ENCODE results near the gene MRPL49. TPM values are rescaled to one million over a fixed set of nuclear protein-coding genes. Genes with fewer than 3 reads are reported as not detected.
A peak's percentile ranks its signal among the peaks of the same experiment; 100 is the strongest.

Gene MRPL49
- total RNA-seq, 1 experiment from 2014 or later: 111 TPM

- H3K27ac ChIP-seq (ENCODE audit: low read length): no peak overlapping the region
- in situ Hi-C loops (cut with HindIII; ENCODE audit: low pct_unique_long_range_greater_than_20kb, low sequenced_read_pairs) (no loop called here), intact Hi-C loops (cut with micrococcal nuclease; ENCODE audit: unreplicated experiment) (loop anchor here (10.0 kb wide), 1 partner anchor 270 kb away; the partner anchor contains the start of gene CDC42BPG)
- H3K27me3 ChIP-seq (ENCODE audit: control insufficient read depth, insufficient read depth, low read length): no peaks in the 10 kb centered on the region
- BruUV-seq (replicated peaks): no TSS peak
- H3K4me3 ChIP-seq (ENCODE audit: low read depth in 2 of 2, low read length in 2 of 2): no peak overlapping the region
- no peaks in the 10 kb centered on the region for H3K9me3 ChIP-seq (ENCODE audit: control insufficient read depth, insufficient read depth, low read depth, low read length)
- ChIA-PET CTCF (no interaction called here), POLR2A (no interaction called here)
- peaks cover 30% of the 10 kb centered on the region for H3K4me1 ChIP-seq (ENCODE audit: control insufficient read depth, insufficient read depth, low read length)
- DNase-seq (ENCODE audit: low read depth, low spot score): no peak
- ATAC-seq: no peak
- TF ChIP-seq POLR2AphosphoS5 (IDR thresholded peaks at IDR 0.05; ENCODE audit: low read depth, low read length) (peak; percentile 46; the same call in 1 of the 2 replicates), CTCF (IDR thresholded peaks at IDR 0.05) (no peak)
- no peaks in the 10 kb centered on the region for H3K36me3 ChIP-seq (ENCODE audit: control insufficient read depth, insufficient read depth, low read length)
Measured at GRCh38 chr11:65114538-65115171, 7.5 kb upstream of the MRPL49 start.

- no peak overlapping the region; a peak in 1 of 4 replicates for H3K4me3 ChIP-seq (ENCODE audit: low read depth in 2 of 2, low read length in 2 of 2)
- TF ChIP-seq SIN3A (IDR thresholded peaks at IDR 0.05; ENCODE audit: borderline replicate concordance, insufficient read depth, low read depth, low read length): no peak
- no peak for TF ChIP-seq CTCF (IDR thresholded peaks at IDR 0.05)
- 0 out of 2 replicates have a peak, but pooled peaks have one; percentile 23 for TF ChIP-seq POLR2AphosphoS5 (IDR thresholded peaks at IDR 0.05; ENCODE audit: low read depth, low read length)
- TF ChIP-seq REST (IDR thresholded peaks at IDR 0.05; ENCODE audit: insufficient read depth in 1 of 2, low read depth in 2 of 2, low read length in 1 of 2): 0 out of 4 replicates have a peak, but pooled peaks of 1 of the 2 experiments have one; percentile 14
- no peak for TF ChIP-seq TCF7L2 (IDR thresholded peaks at IDR 0.05; ENCODE audit: low read depth, low read length)
- ChIA-PET CTCF (interaction anchor here (0.5 kb wide), 1 partner anchor 93 kb away, joined by 3 read pairs; no protein-coding TSS in a partner anchor), POLR2A (no interaction called here)
- peaks cover 4% of the 10 kb centered on the region for H3K36me3 ChIP-seq (ENCODE audit: control insufficient read depth, insufficient read depth, low read length)
- intact Hi-C loops (cut with micrococcal nuclease; ENCODE audit: unreplicated experiment): loop anchor here (10.0 kb wide), 1 partner anchor 271 kb away; the partner anchor contains the start of gene CDC42BPG
- H3K9me3 ChIP-seq (ENCODE audit: control insufficient read depth, insufficient read depth, low read depth, low read length): no peaks in the 10 kb centered on the region
- H3K4me1 ChIP-seq (ENCODE audit: control insufficient read depth, insufficient read depth, low read length): peaks cover 34% of the 10 kb centered on the region
- ATAC-seq (no peak), DNase-seq (ENCODE audit: low read depth, low spot score) (no peak)
- TSS peak; percentile 6 for BruUV-seq (replicated peaks)
- in situ Hi-C loops (cut with HindIII; ENCODE audit: low pct_unique_long_range_greater_than_20kb, low sequenced_read_pairs): no loop called here
- H3K27me3 ChIP-seq (ENCODE audit: control insufficient read depth, insufficient read depth, low read length): no peaks in the 10 kb centered on the region
- H3K27ac ChIP-seq (ENCODE audit: low read length): peak overlapping the region; percentile 89
Measured at GRCh38 chr11:65115361-65116082, 6.6 kb upstream of the MRPL49 start.

All from Panc1 (cell line).